T-helper 22 cell (primary cell): ENCODE results near the gene MYO5B.
"Not testable (repeated sequence)": the region's sequence is repeated elsewhere in the genome, so short reads cannot be mapped to it uniquely, and the experiment has no call there.

Experiments used
- DNase-seq: peaks from one replicate; pipeline ENCODE4 v3.0.0-alpha.2; 2020; ENCODE audit warnings: low read depth

Gene MYO5B

GRCh38 chr18:49921318-49921985 is 273.5 kb downstream of the MYO5B start:
- DNase-seq, result no peak

- no peak for DNase-seq
Observed at GRCh38 chr18:49920731-49921130, 274.2 kb downstream of the MYO5B start.

- DNase-seq, result no peak
Observed at GRCh38 chr18:49917742-49918141, 277.2 kb downstream of the MYO5B start.

GRCh38 chr18:49915352-49915751 is 279.6 kb downstream of the MYO5B start:
- no peak for DNase-seq

GRCh38 chr18:49913221-49913620 is 281.7 kb downstream of the MYO5B start:
- no peak for DNase-seq

- DNase-seq, result no peak
Observed at GRCh38 chr18:49911427-49911826, 283.5 kb downstream of the MYO5B start.

GRCh38 chr18:49910986-49911385 is 284.0 kb downstream of the MYO5B start:
- no peak for DNase-seq

- DNase-seq, result no peak
Observed at GRCh38 chr18:49910019-49910418, 284.9 kb downstream of the MYO5B start.

GRCh38 chr18:49907346-49907929 is 287.5 kb downstream of the MYO5B start:
- DNase-seq, result no peak

- DNase-seq, result no peak
Observed at GRCh38 chr18:49905771-49906170, 289.2 kb downstream of the MYO5B start.

GRCh38 chr18:49904871-49905555 is 289.9 kb downstream of the MYO5B start:
- DNase-seq, result no peak

GRCh38 chr18:49901862-49902340 is 293.0 kb downstream of the MYO5B start:
- no peak for DNase-seq

GRCh38 chr18:49899657-49900330 is 295.2 kb downstream of the MYO5B start:
- no peak for DNase-seq

GRCh38 chr18:49898421-49898820 is 296.5 kb downstream of the MYO5B start:
- DNase-seq, result no peak

- DNase-seq, result no peak
Observed at GRCh38 chr18:49894517-49895226, 300.3 kb downstream of the MYO5B start.

- no peak for DNase-seq
Observed at GRCh38 chr18:49893036-49893435, 301.9 kb downstream of the MYO5B start.

- no peak for DNase-seq
Observed at GRCh38 chr18:49892148-49892924, 302.6 kb downstream of the MYO5B start.

GRCh38 chr18:49890041-49890440 is 304.9 kb downstream of the MYO5B start:
- DNase-seq, result no peak

GRCh38 chr18:49889552-49889951 is 305.4 kb downstream of the MYO5B start:
- DNase-seq, result not testable (repeated sequence)

GRCh38 chr18:49886891-49887764 is 307.8 kb downstream of the MYO5B start:
- no peak for DNase-seq
